ENCODE measurements around the gene PCSK7.

The PCSK7 gene

DNA sequence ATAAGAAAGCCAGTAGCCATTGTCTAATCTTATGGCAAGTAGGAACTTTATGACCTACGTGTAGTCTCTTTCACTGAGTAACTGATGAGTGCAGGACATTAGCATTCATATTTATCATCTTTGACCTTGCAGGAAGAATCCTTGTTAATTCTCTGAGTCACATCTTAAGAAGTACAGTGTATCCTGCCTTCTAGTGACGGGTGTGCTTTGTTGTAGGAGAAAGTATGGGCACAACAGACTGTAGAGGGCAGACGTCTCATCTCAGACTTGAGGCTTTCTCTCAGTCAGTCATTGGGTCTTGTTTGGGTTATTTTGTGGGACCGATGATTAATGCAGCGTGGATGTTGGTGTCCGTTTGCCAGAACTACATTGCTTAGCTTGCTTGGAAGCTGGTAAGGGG lies 7.4 kb upstream of the PCSK7 start:
- no peak overlapping the region for H3K4me2 ChIP-seq (ENCODE audit: low read depth, low read length)
- H3K9me3 ChIP-seq (replicated peaks; ENCODE audit: insufficient read depth, low read length), result no peaks in the 10 kb centered on the region
- H3K79me2 ChIP-seq (ENCODE audit: low read length), result no peaks in the 10 kb centered on the region
- TF ChIP-seq EZH2 (optimal IDR thresholded peaks at IDR 0.05; ENCODE audit: low read depth, low read length) (no peak), EZH2phosphoT487 (IDR thresholded peaks at IDR 0.05; ENCODE audit: low read length) (no peak)
- TF ChIP-seq, protein P1, sequence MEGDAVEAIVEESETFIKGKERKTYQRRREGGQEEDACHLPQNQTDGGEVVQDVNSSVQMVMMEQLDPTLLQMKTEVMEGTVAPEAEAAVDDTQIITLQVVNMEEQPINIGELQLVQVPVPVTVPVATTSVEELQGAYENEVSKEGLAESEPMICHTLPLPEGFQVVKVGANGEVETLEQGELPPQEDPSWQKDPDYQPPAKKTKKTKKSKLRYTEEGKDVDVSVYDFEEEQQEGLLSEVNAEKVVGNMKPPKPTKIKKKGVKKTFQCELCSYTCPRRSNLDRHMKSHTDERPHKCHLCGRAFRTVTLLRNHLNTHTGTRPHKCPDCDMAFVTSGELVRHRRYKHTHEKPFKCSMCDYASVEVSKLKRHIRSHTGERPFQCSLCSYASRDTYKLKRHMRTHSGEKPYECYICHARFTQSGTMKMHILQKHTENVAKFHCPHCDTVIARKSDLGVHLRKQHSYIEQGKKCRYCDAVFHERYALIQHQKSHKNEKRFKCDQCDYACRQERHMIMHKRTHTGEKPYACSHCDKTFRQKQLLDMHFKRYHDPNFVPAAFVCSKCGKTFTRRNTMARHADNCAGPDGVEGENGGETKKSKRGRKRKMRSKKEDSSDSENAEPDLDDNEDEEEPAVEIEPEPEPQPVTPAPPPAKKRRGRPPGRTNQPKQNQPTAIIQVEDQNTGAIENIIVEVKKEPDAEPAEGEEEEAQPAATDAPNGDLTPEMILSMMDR (IDR thresholded peaks at IDR 0.05; ENCODE audit: low read length), result no peak
- no peaks in the 10 kb centered on the region for H3K36me3 ChIP-seq (replicated peaks; ENCODE audit: insufficient read depth, low read length)
- H3K9ac ChIP-seq (ENCODE audit: low read length), result no peak overlapping the region
- DNase-seq, result no peak
- no peaks in the 10 kb centered on the region for H3K27me3 ChIP-seq (replicated peaks; ENCODE audit: insufficient read depth, low read length)
- no peaks in the 10 kb centered on the region for H3K4me1 ChIP-seq (ENCODE audit: low read length)
- H3K9me2 ChIP-seq (replicated peaks; ENCODE audit: insufficient read depth, low read length), result no peaks in the 10 kb centered on the region
- H4K20me1 ChIP-seq (ENCODE audit: insufficient read depth, low read length), result no peaks in the 10 kb centered on the region; the same call in 1 of the 2 replicates
- H3K27ac ChIP-seq (ENCODE audit: low read length), result no peak overlapping the region
- H3K4me3 ChIP-seq (ENCODE audit: low read length), result no peak overlapping the region
- H2AFZ ChIP-seq (ENCODE audit: low read length), result no peak overlapping the region
- H3F3A ChIP-seq (ENCODE audit: insufficient read depth, low read length), result no peaks in the 10 kb centered on the region

DNA sequence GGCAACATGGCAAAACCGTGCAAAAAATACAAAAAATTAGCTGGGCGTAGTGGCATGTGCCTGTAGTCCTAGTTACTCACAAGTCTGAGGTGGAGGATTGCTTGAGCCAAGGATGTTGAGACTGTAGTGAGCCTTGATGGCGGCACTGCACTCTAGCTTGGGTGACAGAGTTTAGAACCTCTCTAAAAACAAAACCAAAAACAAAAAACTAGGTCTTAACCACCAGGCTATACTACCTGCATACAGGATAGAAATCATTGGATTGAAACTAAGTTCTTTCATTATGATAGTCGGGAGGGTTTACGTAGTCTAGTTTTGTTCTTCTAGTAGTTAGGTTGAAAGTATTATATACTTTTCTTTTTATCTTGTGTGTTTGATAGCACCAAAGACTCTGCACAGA lies 6.3 kb upstream of the PCSK7 start:
- Histone ChIP-seq H3K4me2 (ENCODE audit: low read depth, low read length) (no peak overlapping the region), H3K79me2 (ENCODE audit: low read length) (peaks cover 2% of the 10 kb centered on the region; the same call in 1 of the 2 replicates), H3K4me1 (ENCODE audit: low read length) (peaks cover 6% of the 10 kb centered on the region; the same call in 1 of the 2 replicates), H3K27ac (ENCODE audit: low read length) (no peak overlapping the region), H3K9ac (ENCODE audit: low read length) (no peak overlapping the region), H3K36me3 (replicated peaks; ENCODE audit: insufficient read depth, low read length) (no peaks in the 10 kb centered on the region), H3K9me2 (replicated peaks; ENCODE audit: insufficient read depth, low read length) (no peaks in the 10 kb centered on the region), H2AFZ (ENCODE audit: low read length) (no peak overlapping the region), H3F3A (ENCODE audit: insufficient read depth, low read length) (no peaks in the 10 kb centered on the region), H3K27me3 (replicated peaks; ENCODE audit: insufficient read depth, low read length) (no peaks in the 10 kb centered on the region), H3K9me3 (replicated peaks; ENCODE audit: insufficient read depth, low read length) (no peaks in the 10 kb centered on the region), H4K20me1 (ENCODE audit: insufficient read depth, low read length) (no peaks in the 10 kb centered on the region; the same call in 1 of the 2 replicates), H3K4me3 (ENCODE audit: low read length) (no peak overlapping the region)
- TF ChIP-seq EZH2 (optimal IDR thresholded peaks at IDR 0.05; ENCODE audit: low read depth, low read length), result no peak
- no peak for TF ChIP-seq EZH2phosphoT487 (IDR thresholded peaks at IDR 0.05; ENCODE audit: low read length)
- TF ChIP-seq, protein P1 (IDR thresholded peaks at IDR 0.05; ENCODE audit: low read length), result no peak
- no peak for DNase-seq

DNA sequence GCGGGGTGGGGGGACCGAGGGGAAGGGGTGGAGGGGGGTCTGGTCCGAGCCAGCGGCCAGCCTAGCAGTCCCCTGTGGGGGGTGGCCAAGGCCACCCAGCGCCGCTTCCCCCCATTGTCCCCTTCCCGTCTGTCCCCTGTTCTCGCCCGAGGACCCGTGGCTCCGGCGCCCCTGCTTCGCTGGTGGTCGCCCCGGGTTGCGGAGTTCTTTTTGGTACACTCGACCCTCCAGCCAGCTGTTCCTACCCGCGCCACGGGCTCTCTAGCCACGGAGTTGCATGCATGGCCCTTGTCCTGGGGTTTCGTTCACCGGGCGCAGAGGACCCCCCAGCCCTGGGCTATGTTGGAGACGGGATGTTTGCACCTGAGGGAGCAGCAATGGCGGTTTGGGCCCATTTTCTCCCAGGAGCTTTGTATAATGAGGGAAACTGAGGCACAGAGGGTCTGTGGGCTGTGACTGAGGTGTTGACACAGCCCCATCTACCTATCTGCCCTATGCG lies 1.1 kb upstream of the PCSK7 start:
- Histone ChIP-seq H2AFZ (ENCODE audit: low read length) (peak overlapping the region; percentile 80), H3K4me2 (ENCODE audit: low read depth, low read length) (peak overlapping the region; percentile 98), H3K27ac (ENCODE audit: low read length) (no peak overlapping the region), H3K9me3 (replicated peaks; ENCODE audit: insufficient read depth, low read length) (no peaks in the 10 kb centered on the region), H3K36me3 (replicated peaks; ENCODE audit: insufficient read depth, low read length) (0 out of 2 replicates have a peak, but pooled peaks cover 3% of the 10 kb centered on the region), H3K9ac (ENCODE audit: low read length) (peak overlapping the region; percentile 68), H3K4me3 (ENCODE audit: low read length) (peak overlapping the region; percentile 95), H3K4me1 (ENCODE audit: low read length) (peaks cover 16% of the 10 kb centered on the region; the same call in 1 of the 2 replicates), H3F3A (ENCODE audit: insufficient read depth, low read length) (no peaks in the 10 kb centered on the region), H4K20me1 (ENCODE audit: insufficient read depth, low read length) (no peaks in the 10 kb centered on the region), H3K79me2 (ENCODE audit: low read length) (peaks cover 32% of the 10 kb centered on the region), H3K27me3 (replicated peaks; ENCODE audit: insufficient read depth, low read length) (no peaks in the 10 kb centered on the region), H3K9me2 (replicated peaks; ENCODE audit: insufficient read depth, low read length) (no peaks in the 10 kb centered on the region)
- DNase-seq, result no peak
- TF ChIP-seq EZH2phosphoT487 (IDR thresholded peaks at IDR 0.05; ENCODE audit: low read length) (no peak), EZH2 (optimal IDR thresholded peaks at IDR 0.05; ENCODE audit: low read depth, low read length) (no peak)
- TF ChIP-seq, protein P1 (IDR thresholded peaks at IDR 0.05; ENCODE audit: low read length), result no peak
